K562 (cell line): ENCODE measurements around the gene PMPCA. TPM values are rescaled to one million over a fixed set of nuclear protein-coding genes. Genes with fewer than 3 reads are reported as not detected.

ENCODE experiments used
- ATAC-seq: fragments of 200-7000 bp; cut with Tn5 transposase; 3 replicates; pipeline ENCODE4 v1.9.1; 2020; ENCODE audit warnings: moderate library complexity
- BruUV-seq: library from RNA; stranded (reverse); fragments of 400-500 nt; replicated peaks from 2 replicates; lab custom pipeline; 2021; lab: Mats Ljungman, UMichigan
- CTCF ChIA-PET: fragments of 300-600 bp; formaldehyde crosslinking; extraction: SDS; loops from one replicate; lab custom pipeline; 2021; ENCODE audit warnings: low intra/inter-chr PET ratio; lab: Yijun Ruan, JAX
- POLR2A ChIA-PET: fragments of 300-600, 350-650 bp; sonication (Branson Sonifier 250); formaldehyde crosslinking; extraction: SDS; loops from one replicate; lab custom pipeline; 2021; ENCODE audit warnings: antibody characterized with exemption, inconsistent platforms; lab: Yijun Ruan, JAX
- DNase-seq, 4 experiments: peaks; one replicate each; pipeline versions ENCODE4 v3.0.0 to v3.0.0-alpha.2; 2011 to 2018; ENCODE audit warnings: low spot score in 3 of 4, mixed read lengths in 3 of 4; ENCODE audit errors: extremely low read depth in 1 of 4
- FAIRE-seq: peaks from 2 replicates; lab custom pipeline; 2011; peaks lifted over from hg19 to GRCh38; lab: Jason Lieb, UNC
- H2AFZ ChIP-seq: 2 replicates; pipeline ENCODE4 v1.6.0; 2011; ENCODE audit warnings: low read depth, low read length, control low read depth, inconsistent platforms
- H3K27ac ChIP-seq: fragments of 200-600 bp; 3 replicates; pipeline ENCODE4 v1.8.0; 2011; ENCODE audit warnings: low read depth, mild to moderate bottlenecking, control low read depth, inconsistent platforms, low read length, moderate library complexity, mixed read lengths; ENCODE audit errors: extremely low read depth
- H3K27me3 ChIP-seq, 2 experiments: fragments of 300-600 bp in 1 of 2; 2 replicates in 1 of 2; 3 replicates in 1 of 2; pipeline versions ENCODE4 v1.6.0 to v1.8.0; 2011; ENCODE audit warnings: inconsistent platforms in 2 of 2, low read length in 2 of 2, mild to moderate bottlenecking in 1 of 2, mixed read lengths in 1 of 2, moderate library complexity in 1 of 2; ENCODE audit not compliant: control insufficient read depth in 2 of 2, insufficient read depth in 2 of 2
- H3K36me3 ChIP-seq: fragments of 300-600 bp; 3 replicates; pipeline ENCODE4 v1.8.0; 2011; ENCODE audit warnings: mild to moderate bottlenecking, low read length, inconsistent platforms; ENCODE audit not compliant: control insufficient read depth, insufficient read depth
- H3K4me1 ChIP-seq, 2 experiments: fragments of 200-600 bp in 1 of 2; replicated peaks in 1 of 2; 2 replicates in 1 of 2; 3 replicates in 1 of 2; pipeline versions ENCODE4 v1.5.1 to v1.8.0; 2011; ENCODE audit warnings: inconsistent platforms in 2 of 2, low read length in 2 of 2, mild to moderate bottlenecking in 1 of 2, mixed read lengths in 1 of 2, moderate library complexity in 1 of 2; ENCODE audit not compliant: control insufficient read depth in 2 of 2, insufficient read depth in 2 of 2
- H3K4me2 ChIP-seq: 2 replicates; pipeline ENCODE4 v1.6.1; 2011; ENCODE audit warnings: low read length, control low read depth, inconsistent platforms, mixed read lengths; ENCODE audit not compliant: insufficient read depth
- H3K4me3 ChIP-seq: fragments of 200-600 bp; sonication (generic), shearing (Covaris generic); 2 replicates; pipeline ENCODE4 v1.5.1; 2016; ENCODE audit warnings: control low read depth, inconsistent platforms
- H3K79me2 ChIP-seq: fragments of 200-600 bp; 3 replicates; pipeline ENCODE4 v1.8.0; 2011; ENCODE audit warnings: low read length, inconsistent platforms; ENCODE audit not compliant: control insufficient read depth, insufficient read depth
- H3K9ac ChIP-seq, 2 experiments: 2 replicates each; pipeline versions ENCODE4 v1.6.0 to v1.6.1; 2011; ENCODE audit warnings: low read depth in 2 of 2, low read length in 2 of 2, control low read depth in 1 of 2, inconsistent platforms in 1 of 2, mild to moderate bottlenecking in 1 of 2, mixed read lengths in 1 of 2; ENCODE audit not compliant: insufficient read depth in 1 of 2
- H3K9me1 ChIP-seq: one replicate; pipeline ENCODE4 v1.6.0; 2011; ENCODE audit warnings: inconsistent platforms, mild to moderate bottlenecking, low read length, moderate library complexity; ENCODE audit not compliant: control insufficient read depth, insufficient read depth
- H3K9me3 ChIP-seq: replicated peaks from 2 replicates; pipeline ENCODE4 v1.5.1; 2011; ENCODE audit warnings: low read depth, low read length, inconsistent platforms; ENCODE audit not compliant: control insufficient read depth, insufficient read depth
- H4K20me1 ChIP-seq: replicated peaks from 2 replicates; pipeline ENCODE4 v1.6.1; 2011; ENCODE audit warnings: low read length, inconsistent platforms, mixed read lengths; ENCODE audit not compliant: control insufficient read depth, insufficient read depth
- ARID3B ChIP-seq: fragments of 250-450 bp; sonication (Bioruptor Pico); IDR thresholded peaks from 2 replicates; pipeline ENCODE4 v1.4.0; 2020; ENCODE audit warnings: borderline replicate concordance
- ETV6 ChIP-seq, 3 experiments: fragments of 150-350 bp in 1 of 3; sonication (generic) in 1 of 3; formaldehyde crosslinking in 1 of 3; IDR thresholded peaks; 2 replicates each; pipeline versions ENCODE4 v1.6.1 to v1.8.0; 2014 to 2022; ENCODE audit warnings: borderline replicate concordance in 2 of 3, low read depth in 2 of 3, antibody characterized with exemption in 1 of 3, low read length in 1 of 3, mild to moderate bottlenecking in 1 of 3, missing genetic modification reagents in 1 of 3
- POLR2G ChIP-seq: fragments of 200-400 bp; formaldehyde crosslinking; IDR thresholded peaks from 2 replicates; pipeline ENCODE4 v1.6.1; 2017; ENCODE audit warnings: low read depth, mild to moderate bottlenecking, antibody characterized with exemption, low read length, moderate library complexity
- RBFOX2 ChIP-seq: fragments of 200-400 bp; formaldehyde crosslinking; IDR thresholded peaks from 2 replicates; pipeline ENCODE4 v1.6.1; 2017; ENCODE audit warnings: low read depth, mild to moderate bottlenecking, low read length, moderate library complexity
- TGIF2 ChIP-seq: sonication (generic); formaldehyde crosslinking; IDR thresholded peaks from 2 replicates; pipeline ENCODE4 v1.8.1; 2022; ENCODE audit warnings: mild to moderate bottlenecking, missing genetic modification reagents, moderate library complexity
- ZC3H4 ChIP-seq: sonication (generic); formaldehyde crosslinking; IDR thresholded peaks from 2 replicates; pipeline ENCODE4 v1.9.0; 2021; ENCODE audit warnings: missing genetic modification reagents, borderline replicate concordance
- WGBS: fragments of 100-300 bp; shearing (Covaris generic); methylation state at CpG from one replicate; pipeline ENCODE4 v1.1.6; 2016; ENCODE audit warnings: low coverage, mixed read lengths; ENCODE audit not compliant: insufficient coverage; ENCODE audit errors: missing lambda C conversion rate; 5-methylcytosine and 5-hydroxymethylcytosine counted together
- in situ Hi-C: fragments of 300-500 bp; cut with MboI; formaldehyde crosslinking; loops from 4 replicates; pipeline ENCODE4 v1.15.0; 2018; ENCODE audit warnings: inconsistent platforms, mixed read lengths
- intact Hi-C: fragments of 100-400 bp; cut with micrococcal nuclease; formaldehyde crosslinking; loops from 2 replicates; pipeline ENCODE4 v1.14.2; 2022
- polyA plus RNA-seq, 8 experiments: library from polyadenylated mRNA; depleted of rRNA in 4 of 8; stranded (reverse) in 5 of 8; unstranded in 3 of 8; fragments of >200 nt; fragmentation: Nextera tagmentation in 2 of 8; fragmentation: Illumina TruSeq in 1 of 8; extraction: Ambion mirVana in 2 of 8; extraction: Trizol in 1 of 8; gene quantifications; 2 replicates each; pipeline versions ENCODE4 v1.2.1 to v1.2.3, GENCODE V29; 2011 to 2014; ENCODE audit warnings: inconsistent platforms in 1 of 8, missing spikeins in 1 of 8
- total RNA-seq, 7 experiments: library from RNA; depleted of rRNA in 6 of 7; stranded (reverse); fragments of >200 nt in 6 of 7; fragmentation: Illumina TruSeq in 2 of 7; extraction: Trizol in 2 of 7; gene quantifications; 2 replicates each; pipeline versions ENCODE4 v1.2.1 to v1.2.3, GENCODE V29; 2011 to 2021; ENCODE audit warnings: low replicate concordance in 1 of 7

The PMPCA gene
- total and polyA plus RNA-seq, 9 of the 15 experiments (the other 6 are each of a cell fraction or from before 2014, with no cell fraction given): 23.9 to 143 (median 86.6) TPM

GRCh38 chr9:136426787-136427186 is 16.3 kb downstream of the PMPCA start (continued):
- no peak for TF ChIP-seq ARID3B (CRISPR knock-in tag)

GRCh38 chr9:136429075-136429628 is 18.7 kb downstream of the PMPCA start:
- DNase-seq: no peak
- in situ Hi-C loops: no loop called here
- no peak for FAIRE-seq
- peak overlapping the region in 1 of 2 experiments; percentile 41; a peak in 2 of 4 replicates for H3K9ac ChIP-seq
- H3K9me1 ChIP-seq: peaks cover 9% of the 10 kb centered on the region
- H2AFZ ChIP-seq: no peak overlapping the region
- peaks cover 55% of the 10 kb centered on the region for H3K36me3 ChIP-seq
- no peak for ATAC-seq
- no peak overlapping the region for H3K4me2 ChIP-seq
- POLR2A ChIA-PET: interaction anchor here (0.6 to 1.5 kb wide), 4 partner anchors 9 to 298 kb away, joined by 3 read pairs; no protein-coding TSS in a partner anchor
- H3K27ac ChIP-seq: no peak overlapping the region
- peaks cover 0 to 24% of the 10 kb centered on the region in 2 experiments; a peak in 2 of 5 replicates for H3K4me1 ChIP-seq
- no peak overlapping the region for H3K4me3 ChIP-seq
- no peaks in the 10 kb centered on the region for H3K27me3 ChIP-seq
- WGBS: 93% methylated on average over 19 of the region's 21 CpGs
- no peaks in the 10 kb centered on the region for H4K20me1 ChIP-seq
- no peaks in the 10 kb centered on the region for H3K9me3 ChIP-seq
- BruUV-seq: no TSS peak
- TF ChIP-seq TGIF2 (CRISPR knock-in tag) (no peak), RBFOX2 (0 out of 2 replicates have a peak, but pooled peaks have one; percentile 18), ZC3H4 (CRISPR knock-in tag) (no peak), ETV6 (IDR thresholded peaks at IDR 0.05; ENCODE audit: borderline replicate concordance in 1 of 2, low read depth in 2 of 2, low read length in 1 of 2) (no peak), ETV6 (CRISPR knock-in tag; IDR thresholded peaks at IDR 0.05; ENCODE audit: borderline replicate concordance) (no peak), POLR2G (peak; percentile 55; the same call in 1 of the 2 replicates)
- intact Hi-C loops: no loop called here
- CTCF ChIA-PET: no interaction called here
- no peaks in the 10 kb centered on the region; the same call in 2 of the 3 replicates for H3K79me2 ChIP-seq
